Endodermal cell (in vitro differentiated cells): ENCODE measurements around the gene PAX9. TPM values are rescaled to one million over a fixed set of nuclear protein-coding genes. Genes with fewer than 3 reads are reported as not detected.

Source experiments
- DNase-seq: peaks from one replicate; pipeline ENCODE4 v3.0.0-alpha.2; 2017
- H3K27ac ChIP-seq: 2 replicates; pipeline ENCODE4 v1.5.1; 2013; ENCODE audit warnings: mild to moderate bottlenecking, low read depth, low read length, moderate library complexity
- H3K27me3 ChIP-seq: 2 replicates; pipeline ENCODE4 v1.6.1; 2013; ENCODE audit warnings: mild to moderate bottlenecking, low read length, moderate library complexity; ENCODE audit not compliant: insufficient read depth, control insufficient read depth, poor library complexity, severe bottlenecking
- H3K36me3 ChIP-seq: 2 replicates; pipeline ENCODE4 v1.7.0; 2013; ENCODE audit warnings: mild to moderate bottlenecking, low read length, moderate library complexity; ENCODE audit not compliant: control insufficient read depth, insufficient read depth
- H3K4me1 ChIP-seq: one replicate; pipeline ENCODE4 v1.7.0; 2013; ENCODE audit warnings: low read length; ENCODE audit not compliant: control insufficient read depth, insufficient read depth
- H3K4me3 ChIP-seq: 2 replicates; pipeline ENCODE4 v1.5.1; 2013; ENCODE audit warnings: mild to moderate bottlenecking, low read length, moderate library complexity
- H3K9ac ChIP-seq: 2 replicates; pipeline ENCODE4 v1.6.1; 2013; ENCODE audit warnings: mild to moderate bottlenecking, low read length, moderate library complexity; ENCODE audit not compliant: poor library complexity, severe bottlenecking; ENCODE audit errors: extremely low read depth
- H3K9me3 ChIP-seq: 2 replicates; pipeline ENCODE4 v1.6.1; 2013; ENCODE audit warnings: mild to moderate bottlenecking, low read length, moderate library complexity; ENCODE audit not compliant: control insufficient read depth
- H3K27ac Mint-ChIP-seq: 2 replicates; pipeline ENCODE4 v1.8.0; 2020; ENCODE audit warnings: mixed read lengths
- H3K27me3 Mint-ChIP-seq: 2 replicates; pipeline ENCODE4 v1.8.0; 2021; ENCODE audit warnings: mild to moderate bottlenecking, mixed read lengths; ENCODE audit not compliant: insufficient read depth
- H3K36me3 Mint-ChIP-seq: 2 replicates; pipeline ENCODE4 v1.8.0; 2020; ENCODE audit warnings: low read depth, mixed read lengths
- H3K4me1 Mint-ChIP-seq: 2 replicates; pipeline ENCODE4 v1.8.0; 2020; ENCODE audit warnings: mixed read lengths
- H3K4me3 Mint-ChIP-seq: 2 replicates; pipeline ENCODE4 v1.8.0; 2020; ENCODE audit warnings: mild to moderate bottlenecking, moderate library complexity, mixed read lengths
- H3K9me3 Mint-ChIP-seq: 2 replicates; pipeline ENCODE4 v1.8.0; 2020; ENCODE audit warnings: mild to moderate bottlenecking, mixed read lengths
- WGBS, 2 experiments: methylation state at CpG; one replicate each; pipeline versions ENCODE4 v1.1.5 to v1.1.7; 2013; ENCODE audit warnings: missing lambda C conversion rate in 2 of 2, mixed read lengths in 1 of 2; ENCODE audit not compliant: insufficient coverage in 1 of 2, insufficient read length in 1 of 2; 5-methylcytosine and 5-hydroxymethylcytosine counted together
- total RNA-seq, 2 donors: library from RNA; stranded (reverse); fragmentation: NEBNext Ultra II Directional in 1 of 2; extraction: Animal tissue kit (Norgen Biotek cat#: 25700) in 1 of 2; gene quantifications; 2 replicates in 1 of 2; 3 replicates in 1 of 2; pipeline ENCODE4 v1.2.1, GENCODE V29; 2021
- TF ChIP-seq, protein P1 (sequence below): fragments of 200-600 bp; sonication (generic); conservative IDR thresholded peaks from 2 replicates; pipeline ENCODE4 v1.5.0; 2021; ENCODE audit warnings: antibody characterized with exemption, mild to moderate bottlenecking

PAX9 gene
- total RNA-seq, 2 donors from 2014 or later = 0.22 to 0.35 TPM

DNA sequence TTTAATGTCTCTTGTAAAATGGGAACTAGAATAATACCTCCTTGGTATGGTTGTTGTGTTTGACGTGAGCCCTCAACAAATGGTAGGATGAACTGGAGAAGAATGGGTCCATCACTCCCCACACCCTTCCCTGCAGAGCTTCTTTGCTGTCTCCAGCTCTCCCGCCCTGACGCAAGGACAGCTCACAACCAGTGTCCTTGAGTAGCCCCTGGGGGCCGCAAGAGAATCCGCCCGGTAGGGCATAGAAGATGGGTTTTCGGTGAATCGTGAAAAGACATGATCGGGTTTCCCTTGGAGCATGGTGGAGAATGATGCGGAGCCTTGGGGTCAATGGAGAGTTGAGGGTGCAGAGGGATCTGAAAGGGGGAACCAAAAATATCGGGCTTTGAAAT lies 6.1 kb upstream of the PAX9 start:
- Mint-ChIP-seq H3K36me3 (no peaks in the 10 kb centered on the region), H3K27ac (no peak overlapping the region), H3K4me3 (peak overlapping the region; percentile 41), H3K4me1 (peaks cover 13% of the 10 kb centered on the region), H3K9me3 (no peaks in the 10 kb centered on the region), H3K27me3 (peaks cover 100% of the 10 kb centered on the region)
- Histone ChIP-seq H3K4me3 (peak overlapping the region; percentile 71), H3K9ac (no peak overlapping the region), H3K9me3 (no peaks in the 10 kb centered on the region), H3K27ac (no peak overlapping the region), H3K4me1 (peaks cover 14% of the 10 kb centered on the region), H3K36me3 (no peaks in the 10 kb centered on the region), H3K27me3 (peaks cover 100% of the 10 kb centered on the region)
- no peak for DNase-seq
- WGBS, 2 experiments = 2 to 11% methylated on average over 6 to 11 of the region's 11 CpGs
- TF ChIP-seq, protein P1, sequence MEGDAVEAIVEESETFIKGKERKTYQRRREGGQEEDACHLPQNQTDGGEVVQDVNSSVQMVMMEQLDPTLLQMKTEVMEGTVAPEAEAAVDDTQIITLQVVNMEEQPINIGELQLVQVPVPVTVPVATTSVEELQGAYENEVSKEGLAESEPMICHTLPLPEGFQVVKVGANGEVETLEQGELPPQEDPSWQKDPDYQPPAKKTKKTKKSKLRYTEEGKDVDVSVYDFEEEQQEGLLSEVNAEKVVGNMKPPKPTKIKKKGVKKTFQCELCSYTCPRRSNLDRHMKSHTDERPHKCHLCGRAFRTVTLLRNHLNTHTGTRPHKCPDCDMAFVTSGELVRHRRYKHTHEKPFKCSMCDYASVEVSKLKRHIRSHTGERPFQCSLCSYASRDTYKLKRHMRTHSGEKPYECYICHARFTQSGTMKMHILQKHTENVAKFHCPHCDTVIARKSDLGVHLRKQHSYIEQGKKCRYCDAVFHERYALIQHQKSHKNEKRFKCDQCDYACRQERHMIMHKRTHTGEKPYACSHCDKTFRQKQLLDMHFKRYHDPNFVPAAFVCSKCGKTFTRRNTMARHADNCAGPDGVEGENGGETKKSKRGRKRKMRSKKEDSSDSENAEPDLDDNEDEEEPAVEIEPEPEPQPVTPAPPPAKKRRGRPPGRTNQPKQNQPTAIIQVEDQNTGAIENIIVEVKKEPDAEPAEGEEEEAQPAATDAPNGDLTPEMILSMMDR = no peak

DNA sequence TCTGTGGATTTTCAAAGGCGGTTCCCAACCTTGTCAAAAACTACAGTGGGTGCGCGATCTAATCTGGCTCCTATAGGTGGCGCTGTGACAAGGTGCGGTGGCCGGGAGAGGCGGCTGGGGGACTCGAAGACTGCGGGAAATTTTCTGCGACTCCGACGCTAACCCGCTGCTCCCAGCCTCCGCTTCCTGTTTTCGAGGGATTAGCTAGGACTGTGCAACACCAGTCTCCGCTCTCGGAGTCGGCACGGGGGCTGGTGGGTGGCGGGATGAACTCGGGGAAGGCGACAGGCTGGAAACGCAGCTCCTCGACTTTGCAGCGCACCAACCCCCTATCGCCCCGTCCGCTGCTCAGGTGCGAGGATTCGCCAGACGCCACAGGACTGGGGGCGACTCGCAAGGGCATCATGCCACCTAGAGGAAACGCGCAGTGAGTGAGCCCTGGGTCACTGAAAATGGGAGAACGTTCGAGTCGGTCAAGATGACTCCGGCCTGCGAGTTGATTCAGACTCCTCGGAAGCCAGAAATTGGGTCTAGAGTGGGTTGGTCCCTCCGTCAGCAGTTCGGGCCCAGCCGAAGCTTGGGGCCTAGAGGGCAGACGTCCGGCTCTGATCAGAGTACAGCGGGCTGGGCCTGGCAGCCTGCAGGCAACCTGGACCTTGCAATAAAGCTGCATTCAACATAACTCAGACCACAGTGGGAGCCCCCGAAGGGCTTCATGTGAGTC lies 5.5 kb upstream of the PAX9 start:
- H3K4me3 Mint-ChIP-seq = peak overlapping the region; percentile 41
- H3K36me3 Mint-ChIP-seq = no peaks in the 10 kb centered on the region
- whole genome bisulfite sequencing, 2 experiments = 3 to 4% methylated on average over 42 to 48 of the region's 48 CpGs
- peak; percentile 94 for DNase-seq
- Histone ChIP-seq H3K4me3 (peak overlapping the region; percentile 71), H3K9ac (no peak overlapping the region), H3K4me1 (peaks cover 14% of the 10 kb centered on the region), H3K9me3 (no peaks in the 10 kb centered on the region), H3K27me3 (peaks cover 100% of the 10 kb centered on the region), H3K27ac (no peak overlapping the region), H3K36me3 (no peaks in the 10 kb centered on the region)
- H3K27me3 Mint-ChIP-seq = peaks cover 100% of the 10 kb centered on the region
- TF ChIP-seq, protein P1 = peak; percentile 91
- no peaks in the 10 kb centered on the region for H3K9me3 Mint-ChIP-seq
- H3K4me1 Mint-ChIP-seq = peaks cover 13% of the 10 kb centered on the region
- H3K27ac Mint-ChIP-seq = no peak overlapping the region

DNA sequence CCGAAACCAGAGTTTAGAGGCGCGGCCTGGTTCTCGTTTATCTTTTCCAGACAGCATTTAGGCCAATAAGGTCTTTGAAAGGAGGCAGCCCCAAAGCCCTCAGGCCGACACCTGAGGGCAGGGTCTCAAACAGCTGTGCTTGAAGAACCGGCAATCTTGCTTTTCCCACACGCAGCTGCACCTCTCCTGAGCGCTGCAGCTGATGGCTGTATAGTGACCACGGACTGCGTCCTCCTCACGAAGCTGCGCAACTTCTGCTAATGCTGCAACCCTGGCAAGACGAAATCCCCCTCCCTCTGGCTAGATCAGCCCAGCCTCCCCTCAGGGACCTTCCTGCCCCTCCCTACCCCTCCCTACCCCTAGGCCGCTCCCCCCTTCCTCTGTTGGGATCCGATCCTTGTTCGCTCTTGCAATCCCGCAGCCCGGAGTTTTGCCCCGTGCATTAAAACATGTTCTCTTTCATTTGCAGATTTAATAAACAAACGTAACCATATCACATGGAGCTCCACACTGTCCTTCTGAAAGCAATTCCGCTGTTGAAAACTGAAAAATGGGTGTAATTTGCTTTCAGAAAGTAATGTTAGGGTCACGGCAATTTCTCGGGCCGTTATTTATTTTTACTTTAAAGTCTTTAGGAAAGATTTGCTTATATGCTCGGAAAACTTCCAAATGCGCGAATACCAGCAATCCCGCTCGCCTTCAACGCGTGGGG lies 4.8 kb upstream of the PAX9 start:
- TF ChIP-seq, protein P1 = no peak
- peak overlapping the region; percentile 41 for H3K4me3 Mint-ChIP-seq

More for the DNA sequence above, 4.8 kb upstream of the PAX9 start:
- Histone ChIP-seq H3K27ac (no peak overlapping the region), H3K9me3 (no peaks in the 10 kb centered on the region), H3K4me1 (peaks cover 14% of the 10 kb centered on the region), H3K27me3 (peaks cover 100% of the 10 kb centered on the region), H3K9ac (no peak overlapping the region), H3K36me3 (no peaks in the 10 kb centered on the region), H3K4me3 (peak overlapping the region; percentile 44)
- DNase-seq = no peak
- 5% methylated on average over 28 to 31 of the region's 31 CpGs for WGBS, 2 experiments
- Mint-ChIP-seq H3K9me3 (no peaks in the 10 kb centered on the region), H3K27ac (no peak overlapping the region), H3K27me3 (peaks cover 100% of the 10 kb centered on the region), H3K4me1 (peaks cover 17% of the 10 kb centered on the region), H3K36me3 (no peaks in the 10 kb centered on the region)
